GM23338 (cell line): Measurements from ENCODE around the gene AFF3. TPM values are rescaled to one million over a fixed set of nuclear protein-coding genes. Genes with fewer than 3 reads are reported as not detected.

ENCODE experiments used
- CREB1 ChIP-seq: fragments of 250-450 bp; sonication (Bioruptor Pico); IDR thresholded peaks from 2 replicates; pipeline ENCODE4 v1.5.0; 2020; ENCODE audit warnings: low read depth, mild to moderate bottlenecking, moderate library complexity
- EZH2 ChIP-seq: fragments of 200-600 bp; sonication (generic); IDR thresholded peaks from one replicate; pipeline ENCODE4 v1.8.0; 2017; ENCODE audit warnings: antibody characterized with exemption, mild to moderate bottlenecking, low read depth; ENCODE audit not compliant: unreplicated experiment
- EZH2phosphoT487 ChIP-seq: fragments of 200-600 bp; sonication (generic); IDR thresholded peaks from one replicate; pipeline ENCODE4 v1.8.1; 2018; ENCODE audit warnings: antibody characterized with exemption; ENCODE audit not compliant: unreplicated experiment
- JUNB ChIP-seq: IDR thresholded peaks from one replicate; pipeline ENCODE4 v1.6.1; 2016; ENCODE audit warnings: antibody characterized with exemption; ENCODE audit not compliant: unreplicated experiment
- NANOG ChIP-seq: IDR thresholded peaks from 2 replicates; pipeline ENCODE4 v1.6.1; 2016; ENCODE audit warnings: antibody characterized with exemption, borderline replicate concordance
- POLR2AphosphoS5 ChIP-seq: IDR thresholded peaks from 2 replicates; pipeline ENCODE4 v1.6.1; 2016; ENCODE audit warnings: antibody characterized with exemption, low read depth
- REST ChIP-seq: IDR thresholded peaks from one replicate; pipeline ENCODE4 v1.6.1; 2018; ENCODE audit warnings: antibody characterized with exemption; ENCODE audit not compliant: unreplicated experiment
- STAT1 ChIP-seq: IDR thresholded peaks from one replicate; pipeline ENCODE4 v1.6.1; 2016; ENCODE audit warnings: antibody characterized with exemption; ENCODE audit not compliant: unreplicated experiment
- ZNF114 ChIP-seq: fragments of 250-450 bp; sonication (Bioruptor Pico); IDR thresholded peaks from 2 replicates; pipeline ENCODE4 v1.5.0; 2020; ENCODE audit warnings: mild to moderate bottlenecking, moderate library complexity
- ZNF331 ChIP-seq: fragments of 250-450 bp; sonication (Bioruptor Pico); IDR thresholded peaks from 2 replicates; pipeline ENCODE4 v1.5.0; 2020; ENCODE audit warnings: low read depth, mild to moderate bottlenecking, moderate library complexity
- ZNF462 ChIP-seq: fragments of 250-450 bp; sonication (Bioruptor Pico); IDR thresholded peaks from 2 replicates; pipeline ENCODE4 v1.5.0; 2020; ENCODE audit warnings: mild to moderate bottlenecking, moderate library complexity
- polyA plus RNA-seq: library from polyadenylated mRNA; unstranded; fragments of >200 nt; fragmentation: Nextera tagmentation; extraction: Ambion mirVana; gene quantifications from 2 replicates; pipeline ENCODE4 v1.2.1, GENCODE V29; 2016
- total RNA-seq: library from RNA; depleted of rRNA; stranded (reverse); fragments of >200 nt; shearing (Covaris generic); gene quantifications from 2 replicates; pipeline ENCODE4 v1.2.3, GENCODE V29; 2014

Gene AFF3
- total and polyA plus RNA-seq, 2 experiments from 2014 or later: 0.73 to 1.4 TPM

GRCh38 chr2:99857867-99858444, 284.4 kb downstream of the AFF3 start (continued):
- TF ChIP-seq ZNF462: no peak
- no peak for TF ChIP-seq POLR2AphosphoS5
- TF ChIP-seq REST: no peak
- no peak for TF ChIP-seq ZNF331 (CRISPR knock-in tag)
- TF ChIP-seq NANOG: no peak
- TF ChIP-seq CREB1 (CRISPR knock-in tag): no peak
- no peak for TF ChIP-seq EZH2phosphoT487
- no peak for TF ChIP-seq JUNB
- TF ChIP-seq ZNF114 (CRISPR knock-in tag): no peak
- no peak for TF ChIP-seq STAT1
- TF ChIP-seq EZH2: no peak
